GM23338 (cell line): Measurements from ENCODE around the gene C2CD5.

Source experiments
- CREB1 ChIP-seq: fragments of 250-450 bp; sonication (Bioruptor Pico); IDR thresholded peaks from 2 replicates; pipeline ENCODE4 v1.5.0; 2020; ENCODE audit warnings: low read depth, mild to moderate bottlenecking, moderate library complexity
- EZH2 ChIP-seq: fragments of 200-600 bp; sonication (generic); IDR thresholded peaks from one replicate; pipeline ENCODE4 v1.8.0; 2017; ENCODE audit warnings: antibody characterized with exemption, mild to moderate bottlenecking, low read depth; ENCODE audit not compliant: unreplicated experiment
- EZH2phosphoT487 ChIP-seq: fragments of 200-600 bp; sonication (generic); IDR thresholded peaks from one replicate; pipeline ENCODE4 v1.8.1; 2018; ENCODE audit warnings: antibody characterized with exemption; ENCODE audit not compliant: unreplicated experiment
- JUNB ChIP-seq: IDR thresholded peaks from one replicate; pipeline ENCODE4 v1.6.1; 2016; ENCODE audit warnings: antibody characterized with exemption; ENCODE audit not compliant: unreplicated experiment
- NANOG ChIP-seq: IDR thresholded peaks from 2 replicates; pipeline ENCODE4 v1.6.1; 2016; ENCODE audit warnings: antibody characterized with exemption, borderline replicate concordance
- POLR2AphosphoS5 ChIP-seq: IDR thresholded peaks from 2 replicates; pipeline ENCODE4 v1.6.1; 2016; ENCODE audit warnings: antibody characterized with exemption, low read depth
- REST ChIP-seq: IDR thresholded peaks from one replicate; pipeline ENCODE4 v1.6.1; 2018; ENCODE audit warnings: antibody characterized with exemption; ENCODE audit not compliant: unreplicated experiment
- STAT1 ChIP-seq: IDR thresholded peaks from one replicate; pipeline ENCODE4 v1.6.1; 2016; ENCODE audit warnings: antibody characterized with exemption; ENCODE audit not compliant: unreplicated experiment
- ZNF114 ChIP-seq: fragments of 250-450 bp; sonication (Bioruptor Pico); IDR thresholded peaks from 2 replicates; pipeline ENCODE4 v1.5.0; 2020; ENCODE audit warnings: mild to moderate bottlenecking, moderate library complexity
- ZNF331 ChIP-seq: fragments of 250-450 bp; sonication (Bioruptor Pico); IDR thresholded peaks from 2 replicates; pipeline ENCODE4 v1.5.0; 2020; ENCODE audit warnings: low read depth, mild to moderate bottlenecking, moderate library complexity
- TF ChIP-seq, protein P1 (sequence below), 2 experiments: fragments of 200-600 bp in 1 of 2; sonication (generic) in 1 of 2; conservative IDR thresholded peaks; 2 replicates each; pipeline versions ENCODE4 v1.5.1 to v1.6.1; 2016 to 2017; ENCODE audit warnings: antibody characterized with exemption in 2 of 2, low read depth in 2 of 2, mild to moderate bottlenecking in 2 of 2, moderate library complexity in 1 of 2
- TF ChIP-seq, protein P2 (sequence below): IDR thresholded peaks from 2 replicates; pipeline ENCODE4 v1.6.1; 2016; ENCODE audit warnings: antibody characterized with exemption

GRCh38 chr12:22410486-22410885 is 133.9 kb downstream of the C2CD5 start:
- no peak for TF ChIP-seq ZNF114 (CRISPR knock-in tag)
- TF ChIP-seq EZH2phosphoT487, result no peak
- TF ChIP-seq, protein P1, sequence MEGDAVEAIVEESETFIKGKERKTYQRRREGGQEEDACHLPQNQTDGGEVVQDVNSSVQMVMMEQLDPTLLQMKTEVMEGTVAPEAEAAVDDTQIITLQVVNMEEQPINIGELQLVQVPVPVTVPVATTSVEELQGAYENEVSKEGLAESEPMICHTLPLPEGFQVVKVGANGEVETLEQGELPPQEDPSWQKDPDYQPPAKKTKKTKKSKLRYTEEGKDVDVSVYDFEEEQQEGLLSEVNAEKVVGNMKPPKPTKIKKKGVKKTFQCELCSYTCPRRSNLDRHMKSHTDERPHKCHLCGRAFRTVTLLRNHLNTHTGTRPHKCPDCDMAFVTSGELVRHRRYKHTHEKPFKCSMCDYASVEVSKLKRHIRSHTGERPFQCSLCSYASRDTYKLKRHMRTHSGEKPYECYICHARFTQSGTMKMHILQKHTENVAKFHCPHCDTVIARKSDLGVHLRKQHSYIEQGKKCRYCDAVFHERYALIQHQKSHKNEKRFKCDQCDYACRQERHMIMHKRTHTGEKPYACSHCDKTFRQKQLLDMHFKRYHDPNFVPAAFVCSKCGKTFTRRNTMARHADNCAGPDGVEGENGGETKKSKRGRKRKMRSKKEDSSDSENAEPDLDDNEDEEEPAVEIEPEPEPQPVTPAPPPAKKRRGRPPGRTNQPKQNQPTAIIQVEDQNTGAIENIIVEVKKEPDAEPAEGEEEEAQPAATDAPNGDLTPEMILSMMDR (conservative IDR thresholded peaks at IDR 0.05; ENCODE audit: low read depth in 2 of 2), result no peak
- TF ChIP-seq EZH2, result no peak
- TF ChIP-seq POLR2AphosphoS5, result no peak
- TF ChIP-seq ZNF331, result no peak
- TF ChIP-seq REST, result no peak
- no peak for TF ChIP-seq CREB1
- no peak for TF ChIP-seq NANOG
- TF ChIP-seq JUNB, result no peak
- no peak for TF ChIP-seq STAT1
- TF ChIP-seq, protein P2, sequence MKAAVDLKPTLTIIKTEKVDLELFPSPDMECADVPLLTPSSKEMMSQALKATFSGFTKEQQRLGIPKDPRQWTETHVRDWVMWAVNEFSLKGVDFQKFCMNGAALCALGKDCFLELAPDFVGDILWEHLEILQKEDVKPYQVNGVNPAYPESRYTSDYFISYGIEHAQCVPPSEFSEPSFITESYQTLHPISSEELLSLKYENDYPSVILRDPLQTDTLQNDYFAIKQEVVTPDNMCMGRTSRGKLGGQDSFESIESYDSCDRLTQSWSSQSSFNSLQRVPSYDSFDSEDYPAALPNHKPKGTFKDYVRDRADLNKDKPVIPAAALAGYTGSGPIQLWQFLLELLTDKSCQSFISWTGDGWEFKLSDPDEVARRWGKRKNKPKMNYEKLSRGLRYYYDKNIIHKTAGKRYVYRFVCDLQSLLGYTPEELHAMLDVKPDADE, result no peak
